HG03469 (cell line): ENCODE data around the gene EREG.

Experiments
- ATAC-seq: cut with Tn5 transposase; IDR thresholded peaks from one replicate; pipeline ENCODE4 v1.9.1; 2021; ENCODE audit warnings: mild to moderate bottlenecking, moderate library complexity, moderate number of reproducible peaks; ENCODE audit not compliant: unreplicated experiment

The EREG gene

DNA sequence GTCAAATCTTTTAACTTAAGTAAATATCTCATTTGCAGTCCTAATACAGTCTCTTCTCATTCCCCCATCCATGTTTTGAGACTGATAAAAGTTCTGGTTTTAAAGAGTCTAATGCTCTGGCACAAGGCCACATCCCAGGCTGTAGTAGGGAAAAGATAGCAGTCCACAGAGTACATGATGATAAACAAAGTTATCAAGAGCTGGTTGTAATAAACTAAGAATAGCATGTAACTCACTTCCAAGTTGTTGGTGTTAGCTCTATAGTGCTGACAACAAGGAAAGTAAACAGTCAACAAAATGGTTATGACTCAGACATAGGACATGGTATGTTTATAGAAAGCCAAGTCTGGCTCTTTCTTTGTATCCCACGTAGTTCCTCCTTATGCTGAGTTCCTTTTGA lies 58.2 kb downstream of the EREG start:
- ATAC-seq: no peak

DNA sequence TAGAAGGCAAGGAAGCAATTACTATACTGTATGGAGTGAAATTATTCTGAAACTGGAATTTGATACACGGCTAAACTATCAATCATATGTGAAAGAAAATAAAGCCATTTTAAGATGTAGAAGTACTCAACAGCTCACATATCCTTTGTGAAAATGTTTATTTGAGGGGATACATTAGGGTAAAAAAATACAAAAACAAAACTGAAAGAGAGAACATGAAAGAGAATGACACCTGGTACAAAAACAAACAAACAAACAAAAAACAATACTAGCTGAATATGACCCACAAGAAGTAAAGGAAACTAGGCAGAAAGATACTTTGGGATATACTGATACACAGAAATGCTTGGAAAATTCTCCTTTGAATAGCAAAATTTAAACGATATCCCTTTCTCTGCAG lies 59.2 kb downstream of the EREG start:
- no peak for ATAC-seq

DNA sequence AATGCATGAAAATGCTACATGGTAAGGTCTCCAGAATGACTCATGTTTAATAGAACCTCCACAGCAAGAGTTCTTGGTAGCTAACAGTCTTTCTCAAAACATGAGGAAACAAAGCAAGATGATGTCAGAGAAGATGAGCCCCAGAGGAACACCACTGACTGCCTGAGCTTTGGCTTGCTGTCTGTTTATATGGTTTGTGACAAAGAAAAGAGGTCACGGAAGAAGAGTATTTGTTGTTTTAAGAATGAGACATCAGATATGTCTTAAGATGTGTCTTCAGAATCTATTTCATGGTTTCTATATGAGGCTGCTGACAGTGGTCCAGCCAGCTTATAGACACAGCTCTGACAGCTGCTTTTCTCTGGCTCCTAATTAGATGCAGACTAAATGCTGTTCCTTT lies 61.2 kb downstream of the EREG start:
- no peak for ATAC-seq

DNA sequence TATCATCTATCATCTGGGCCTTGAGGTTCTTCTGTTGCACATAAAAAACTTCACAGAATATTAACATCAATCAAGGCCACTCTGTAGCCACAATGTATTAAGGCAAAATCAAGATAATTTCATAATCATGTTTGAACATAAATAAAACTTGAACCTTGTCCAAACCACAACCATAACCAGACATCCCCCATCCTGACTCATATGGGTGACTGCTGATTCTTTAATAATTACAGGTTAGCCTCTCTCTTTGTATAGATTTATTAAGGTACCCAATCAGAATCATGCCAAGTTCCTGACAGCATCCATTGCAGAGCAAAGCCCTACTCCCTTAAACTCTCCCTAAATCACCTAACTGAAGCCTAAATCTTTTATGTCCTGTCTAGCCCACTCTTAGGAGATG lies 63.3 kb downstream of the EREG start:
- ATAC-seq: no peak

DNA sequence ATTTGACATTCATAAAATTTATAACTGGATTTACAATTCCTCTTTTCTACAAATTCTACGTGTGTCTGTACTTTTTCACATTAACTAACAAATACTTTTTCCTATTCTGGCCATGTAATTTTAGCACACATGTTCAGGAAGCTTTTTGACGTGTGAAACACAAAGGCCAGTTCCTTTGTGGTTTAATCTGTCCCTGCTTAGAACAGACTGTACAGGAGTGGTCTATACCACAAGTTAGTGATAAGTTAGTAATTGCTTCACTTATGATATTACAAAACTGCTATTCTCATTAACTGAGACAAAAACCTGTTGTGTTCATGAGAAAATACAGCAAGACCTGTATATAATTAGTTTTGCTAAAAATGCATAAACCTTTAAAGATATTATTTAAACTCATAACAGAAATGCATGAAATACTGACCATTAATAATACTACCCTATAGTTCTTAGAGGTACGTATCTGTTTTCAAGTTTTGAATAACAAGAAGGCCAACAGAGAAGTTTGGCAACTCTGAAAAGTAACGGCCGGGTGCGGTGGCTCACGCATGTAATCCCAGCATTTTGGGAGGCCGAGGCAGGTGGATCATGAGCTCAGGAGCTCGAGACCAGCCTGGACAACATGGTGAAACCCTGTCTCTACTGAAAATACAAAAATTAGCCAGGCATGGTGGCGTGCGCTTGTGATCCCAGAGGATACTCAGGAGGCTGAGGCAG lies 66.3 kb downstream of the EREG start:
- peak; percentile 78 for ATAC-seq

DNA sequence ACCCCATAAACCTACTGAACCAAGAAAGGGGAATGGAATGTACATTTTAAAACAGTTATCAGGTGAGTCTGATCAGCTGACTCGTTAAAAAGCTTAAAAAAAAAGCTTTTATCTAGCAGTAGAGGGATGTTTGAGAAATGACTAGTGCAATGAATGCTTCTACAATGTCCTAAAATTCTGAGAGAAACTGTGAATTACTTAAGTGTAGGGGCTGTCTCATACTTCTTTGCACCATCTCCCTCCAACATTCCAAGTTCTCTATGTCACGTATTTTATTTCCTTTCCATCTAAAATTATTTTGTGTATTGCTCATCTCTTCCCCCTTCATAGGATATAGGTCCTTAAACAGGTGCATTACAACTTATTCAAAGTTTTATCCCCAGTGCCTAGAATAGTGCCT lies 68.1 kb downstream of the EREG start:
- ATAC-seq: no peak

DNA sequence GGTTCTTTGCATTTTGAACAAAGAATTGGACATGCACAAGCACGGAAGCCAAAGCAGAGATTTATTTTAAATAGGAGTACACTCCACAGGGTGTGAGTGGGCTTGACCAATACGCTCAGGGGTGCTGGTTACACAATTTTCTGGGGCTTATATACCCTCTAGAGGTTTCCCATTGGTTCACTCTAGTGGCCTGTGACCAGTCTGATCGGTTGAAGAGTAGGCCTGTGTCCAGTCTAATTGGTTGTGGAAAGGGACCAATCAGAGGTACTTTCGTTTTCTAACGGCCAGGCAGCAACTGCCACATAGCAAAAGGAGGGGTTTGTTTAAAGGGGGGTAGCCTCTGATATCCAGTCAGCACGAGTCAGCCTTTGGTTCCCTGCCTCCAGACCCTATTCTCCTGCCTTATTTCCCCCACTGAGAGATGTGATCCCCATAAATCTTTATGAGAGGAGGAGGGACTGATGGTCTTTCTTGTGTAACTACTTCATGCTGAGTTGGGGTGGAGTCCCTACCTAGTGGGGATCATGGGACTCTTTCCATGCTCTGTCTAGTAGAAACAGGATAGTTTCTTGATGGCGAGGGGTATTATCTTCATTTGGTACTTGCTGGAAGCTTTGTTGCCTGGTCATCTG lies 68.7 kb downstream of the EREG start:
- ATAC-seq: no peak

DNA sequence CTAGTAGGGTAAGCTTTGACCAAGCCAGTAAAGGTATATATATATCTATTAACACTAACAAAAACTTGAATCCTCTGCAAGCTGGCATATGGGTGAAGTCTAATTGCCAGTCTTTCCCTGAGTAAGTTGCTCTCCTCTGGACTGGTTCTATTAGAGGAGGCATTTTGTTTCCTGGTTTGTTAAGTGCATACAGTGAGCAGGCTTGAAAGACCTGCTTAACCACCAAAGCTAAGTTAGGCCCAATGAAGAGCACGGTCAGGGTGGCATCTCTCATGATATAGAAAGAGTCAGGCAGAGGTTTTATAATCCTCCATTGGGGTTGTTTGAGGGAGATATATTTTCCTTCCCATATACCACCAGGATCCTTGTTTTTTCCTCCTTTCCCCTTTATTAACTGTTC lies 70.4 kb downstream of the EREG start:
- no peak for ATAC-seq

DNA sequence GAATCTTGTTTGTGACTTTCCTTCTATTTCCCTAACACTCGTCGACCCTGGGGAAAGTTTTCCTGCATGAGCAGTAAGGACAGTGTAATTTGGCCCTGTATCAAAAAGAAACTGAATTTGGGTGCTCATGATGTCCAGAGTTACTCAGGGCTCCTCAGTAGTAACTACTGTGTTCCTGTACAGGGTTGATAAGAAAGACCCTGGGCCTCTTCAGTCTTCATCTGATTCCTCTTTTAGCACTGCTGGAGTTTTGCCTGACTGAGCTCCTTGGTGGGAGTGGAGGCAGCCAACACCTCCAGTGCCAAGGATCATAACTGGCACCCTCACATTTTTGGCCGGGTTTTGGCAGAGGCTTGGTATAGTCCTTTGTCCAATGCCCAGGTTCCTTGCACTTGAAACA lies 72.9 kb downstream of the EREG start:
- no peak for ATAC-seq
